CD4-positive, alpha-beta T cell treated with Interleukin-4 for 4 hours (primary cell): Measurements from ENCODE around the gene VEPH1.
"Not testable (repeated sequence)": the region's sequence is repeated elsewhere in the genome, so short reads cannot be mapped to it uniquely, and the experiment has no call there.

ENCODE experiments used
- DNase-seq: peaks from one replicate; pipeline ENCODE4 v3.0.0-alpha.2; 2020

The VEPH1 gene

DNA sequence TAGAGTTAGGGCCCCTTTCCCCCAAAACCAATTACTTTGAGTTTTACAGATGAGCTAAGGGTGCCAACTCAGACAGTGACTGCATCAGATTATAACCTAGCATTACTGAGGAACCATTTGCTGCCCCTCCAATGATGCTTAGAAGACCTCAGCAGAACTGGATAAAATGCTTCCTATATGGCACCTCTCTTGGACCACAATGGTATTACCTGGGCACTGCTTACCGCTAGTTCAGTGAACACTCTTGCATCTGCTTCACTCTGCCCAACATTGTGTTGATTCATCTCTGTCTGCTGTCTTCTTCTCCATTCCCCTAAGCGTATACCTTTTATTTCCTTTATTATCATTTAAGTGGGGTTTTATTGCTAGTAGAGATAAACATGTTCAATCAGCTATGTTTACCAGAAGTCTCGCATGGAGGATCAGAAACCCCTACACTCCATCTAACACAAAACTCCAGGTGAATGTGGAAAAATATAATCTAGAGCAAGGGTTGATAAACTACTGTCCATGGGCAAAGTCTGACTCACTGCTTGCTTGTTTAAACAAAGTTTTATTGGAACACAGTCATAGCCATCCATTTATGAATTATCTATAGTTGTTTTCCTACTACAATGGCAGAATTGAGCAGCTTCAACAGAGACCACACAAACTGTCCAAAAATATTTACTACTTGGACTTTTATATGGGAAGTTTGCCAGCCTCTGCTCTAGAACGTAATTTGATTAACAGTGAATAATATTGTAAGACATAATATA is 166.8 kb downstream of the VEPH1 start:
- no peak for DNase-seq

DNA sequence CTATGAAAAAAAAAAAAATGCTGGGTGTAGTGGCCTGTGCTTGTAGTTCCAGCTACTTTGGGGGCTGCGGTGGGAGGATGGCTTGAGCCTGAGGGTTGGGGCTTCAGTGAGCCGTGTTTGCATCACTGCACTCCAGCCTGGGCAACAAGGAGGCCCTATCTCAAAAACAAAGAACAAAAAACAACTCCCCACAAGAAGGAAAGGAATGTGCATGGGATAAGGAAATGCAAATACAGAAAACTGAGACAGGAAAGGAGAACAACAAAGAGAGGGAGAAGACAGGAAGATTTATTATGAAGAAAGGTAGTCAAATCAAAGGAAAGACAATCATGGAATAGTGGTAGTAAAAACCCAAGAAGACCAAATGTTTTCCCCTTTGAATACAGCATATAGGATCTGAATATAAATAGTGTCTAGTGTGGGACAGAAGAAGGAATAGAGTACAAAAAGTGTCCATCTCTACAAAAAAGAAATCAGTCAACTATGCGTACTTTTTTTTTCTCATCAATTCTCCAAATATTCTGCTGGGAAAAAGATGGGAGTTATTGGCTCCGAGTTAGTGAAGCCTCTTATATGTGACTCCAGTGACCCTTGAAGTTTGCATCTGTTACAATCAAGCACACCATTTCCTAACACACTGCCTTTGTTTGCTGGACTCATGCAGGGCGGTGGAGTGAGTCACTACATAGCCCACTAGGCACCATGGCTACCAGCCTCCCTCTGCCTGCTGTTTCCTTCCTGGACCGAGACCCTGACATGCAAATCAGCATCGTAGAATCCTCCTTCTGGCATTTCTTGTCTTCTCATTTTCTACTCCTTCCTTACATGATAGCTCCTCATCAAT is 167.8 kb downstream of the VEPH1 start:
- no peak for DNase-seq

DNA sequence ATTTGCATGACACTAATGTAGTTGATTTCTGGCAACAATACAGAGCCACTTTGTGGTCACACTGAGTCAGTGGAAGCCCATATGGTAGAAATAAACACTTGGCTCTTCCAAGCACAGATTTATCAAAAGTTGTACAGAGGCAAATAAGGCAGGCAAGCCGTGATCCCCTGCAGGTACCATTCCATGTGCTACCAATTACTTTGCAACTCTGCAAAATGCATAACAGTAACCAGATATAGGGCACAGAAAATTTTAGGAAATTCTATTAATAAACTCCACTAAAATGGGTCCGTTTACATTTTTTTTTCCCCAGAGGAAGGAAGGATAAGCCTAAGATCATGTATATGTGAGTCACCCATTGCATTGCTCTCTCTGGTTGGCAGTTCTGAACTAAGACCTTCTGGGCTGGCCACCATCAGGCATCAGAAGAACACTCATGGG is 169.6 kb downstream of the VEPH1 start:
- DNase-seq = no peak

DNA sequence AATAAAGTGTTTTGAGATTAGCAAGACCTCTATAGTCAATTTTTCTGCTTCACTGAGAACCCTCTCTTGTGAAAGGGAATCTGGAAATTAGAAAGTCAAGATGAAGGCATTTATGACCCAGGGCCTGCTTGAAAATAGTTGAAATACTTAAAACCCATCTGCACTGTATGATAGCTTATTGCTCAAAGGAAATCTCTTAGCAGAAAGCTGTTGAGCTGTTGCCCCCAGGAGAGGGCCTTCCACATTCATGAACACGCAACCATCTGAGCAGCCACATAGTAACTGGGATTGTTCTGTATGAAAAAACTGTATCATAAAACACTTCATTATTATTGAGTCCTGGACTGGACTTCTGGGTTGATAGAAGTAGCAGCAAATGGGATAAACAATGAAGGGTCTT is 173.0 kb downstream of the VEPH1 start:
- no peak for DNase-seq

- no peak for DNase-seq
Measured at GRCh38 chr3:157329551-157329950, 173.7 kb downstream of the VEPH1 start.

DNA sequence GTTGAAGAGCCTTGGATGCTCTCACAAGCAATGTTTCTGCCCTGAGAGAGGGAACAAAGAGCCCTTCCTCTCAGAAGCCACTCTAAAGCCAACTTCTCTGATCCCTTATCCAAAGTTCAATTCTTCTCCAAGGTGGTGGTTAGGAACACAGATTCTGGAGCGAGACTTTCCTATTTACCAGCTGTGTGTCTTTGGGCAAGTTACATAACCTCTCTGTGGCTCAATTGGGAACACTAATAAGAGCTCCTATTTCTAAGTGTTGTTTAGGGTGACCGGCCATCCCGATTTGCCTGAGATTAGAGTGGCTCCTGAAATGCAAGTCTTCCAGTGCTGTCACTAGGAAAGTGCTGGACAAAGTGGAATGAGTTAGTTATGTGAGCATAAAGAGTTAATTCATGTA is 175.4 kb downstream of the VEPH1 start:
- DNase-seq = no peak

DNA sequence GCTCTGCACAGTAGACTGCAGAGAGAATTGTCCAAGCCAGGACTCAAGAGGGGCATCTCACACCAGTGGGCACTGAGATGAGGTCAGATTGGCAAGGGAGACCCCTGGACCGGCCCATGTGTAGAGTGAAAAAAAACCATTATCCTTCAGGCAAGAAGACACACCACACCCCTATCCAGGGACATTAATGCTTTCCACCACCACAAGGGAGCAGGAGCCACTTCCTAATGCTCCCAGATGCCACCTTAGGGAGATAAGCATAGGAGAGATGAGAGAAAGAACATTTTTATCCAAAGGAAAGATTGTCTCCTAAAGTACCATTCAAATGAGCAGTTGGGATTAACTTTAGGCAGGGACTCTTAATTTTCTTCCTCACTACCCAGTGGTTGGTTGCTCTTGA is 176.2 kb downstream of the VEPH1 start:
- DNase-seq = no peak

DNA sequence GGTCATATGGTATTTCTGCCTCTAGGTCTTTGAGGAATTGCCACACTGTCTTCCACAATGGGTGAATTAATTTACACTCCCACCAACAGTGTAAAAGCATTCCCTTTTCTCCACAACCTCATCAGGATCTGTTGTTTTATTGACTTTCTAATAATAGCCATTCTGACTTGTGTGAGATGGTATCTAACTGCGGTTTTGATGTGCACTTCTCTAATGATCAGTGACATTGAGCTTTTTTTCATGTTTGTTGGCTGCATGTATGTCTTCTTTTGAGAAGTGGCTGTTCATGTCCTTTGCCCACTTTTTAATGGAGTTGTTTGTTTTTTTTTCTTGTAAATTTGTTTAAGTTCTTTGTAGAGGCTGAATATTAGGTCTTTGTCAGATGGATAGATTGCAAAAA is 178.3 kb downstream of the VEPH1 start:
- DNase-seq = not testable (repeated sequence)

GRCh38 chr3:157323360-157323759 is 179.9 kb downstream of the VEPH1 start:
- no peak for DNase-seq

GRCh38 chr3:157319672-157320071 is 183.5 kb downstream of the VEPH1 start:
- DNase-seq = no peak

- no peak for DNase-seq
Measured at GRCh38 chr3:157318639-157319288, 184.5 kb downstream of the VEPH1 start.

DNA sequence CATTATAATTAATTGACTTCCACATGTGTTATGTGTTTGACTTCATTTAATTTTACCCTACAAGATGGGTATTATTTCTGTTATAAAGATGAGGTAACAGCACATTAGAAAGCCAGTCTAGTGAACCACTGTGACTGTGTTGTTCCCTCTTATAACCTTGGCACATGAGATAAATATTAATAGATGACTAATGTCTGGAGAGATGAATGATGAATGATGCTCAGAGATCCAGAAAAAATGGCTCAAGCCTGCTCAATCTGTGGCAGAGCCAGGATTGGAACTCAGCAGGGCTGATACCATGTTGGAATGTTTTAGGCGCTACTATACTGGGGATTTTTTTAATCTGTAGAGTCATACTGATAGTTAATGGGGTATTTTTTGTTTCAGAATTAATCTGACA is 185.3 kb downstream of the VEPH1 start:
- DNase-seq = no peak

DNA sequence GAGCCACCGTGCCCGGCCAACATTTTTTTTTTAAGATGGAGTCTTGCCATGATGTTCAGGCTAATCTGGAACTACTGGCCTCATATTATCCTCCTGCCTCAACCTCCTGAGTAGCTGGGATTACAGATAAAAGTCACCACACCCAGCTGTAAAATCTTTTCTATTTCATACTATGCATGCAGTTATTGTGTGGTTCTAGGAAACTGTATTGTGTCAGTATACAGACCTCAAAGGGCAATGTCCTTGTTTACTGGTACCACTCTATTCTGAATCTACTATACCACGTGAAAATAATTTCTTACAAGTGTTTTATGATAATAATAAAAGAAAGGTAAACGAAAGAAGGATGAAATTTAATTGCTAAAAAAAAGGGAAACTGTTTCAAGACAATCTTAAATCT is 190.0 kb downstream of the VEPH1 start:
- DNase-seq = no peak

DNA sequence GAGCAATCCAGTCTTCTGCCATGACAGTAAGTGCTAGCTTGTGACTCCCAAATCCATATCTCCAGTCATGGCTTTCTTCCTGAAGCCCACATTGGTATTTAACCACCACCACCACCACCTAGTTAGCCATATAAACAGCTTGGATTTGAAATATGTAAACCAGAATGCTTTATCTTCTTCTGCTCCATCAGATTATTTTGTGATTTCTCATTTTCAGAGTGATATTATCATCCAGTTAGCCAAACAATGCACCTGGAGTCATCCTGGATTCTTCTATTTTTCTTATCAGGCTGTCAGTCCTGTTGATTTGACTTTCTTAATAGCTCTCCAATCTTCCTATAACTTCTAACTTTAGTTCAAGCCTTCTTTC is 190.9 kb downstream of the VEPH1 start:
- DNase-seq = no peak

- DNase-seq = no peak
Measured at GRCh38 chr3:157311633-157312375, 191.4 kb downstream of the VEPH1 start.

DNA sequence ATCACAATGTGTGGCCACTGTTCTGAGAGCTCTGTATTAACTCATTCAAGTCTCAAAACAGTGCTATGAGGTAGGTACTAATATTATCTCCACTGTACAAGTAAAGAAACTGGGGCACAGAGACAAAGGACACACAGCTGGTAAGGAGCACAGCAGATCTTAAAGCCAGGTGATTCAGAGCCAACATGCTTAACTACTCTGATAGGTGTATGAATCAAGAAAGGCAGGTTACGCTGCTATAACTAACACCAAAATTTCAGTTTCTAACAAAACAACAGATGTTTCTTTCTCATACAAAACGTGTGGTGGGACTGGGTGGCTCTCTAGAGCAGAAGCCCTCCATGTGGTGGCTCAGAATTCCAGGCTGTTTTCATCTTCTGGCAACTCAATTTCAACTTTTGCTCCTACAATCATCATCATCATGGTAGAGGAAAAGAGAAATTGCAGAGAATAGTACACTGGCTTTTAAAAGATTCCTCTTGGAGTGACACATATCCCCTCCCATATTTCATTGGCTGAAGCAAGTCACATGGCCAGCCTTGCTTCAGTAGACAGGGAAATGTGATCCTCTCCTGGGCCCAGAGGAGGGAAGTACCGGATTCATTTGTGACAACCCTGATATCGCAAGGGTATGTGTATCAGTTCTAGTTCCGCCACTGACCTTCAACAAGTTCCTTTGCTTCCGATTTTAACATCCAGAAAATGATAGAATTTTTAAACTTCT is 192.7 kb downstream of the VEPH1 start:
- no peak for DNase-seq

- DNase-seq = no peak
Measured at GRCh38 chr3:157306502-157306901, 196.7 kb downstream of the VEPH1 start.

- DNase-seq = no peak
Measured at GRCh38 chr3:157305392-157305791, 197.8 kb downstream of the VEPH1 start.

- no peak for DNase-seq
Measured at GRCh38 chr3:157301755-157302154, 201.5 kb downstream of the VEPH1 start.

GRCh38 chr3:157300981-157301663 is 202.1 kb downstream of the VEPH1 start:
- no peak for DNase-seq

DNA sequence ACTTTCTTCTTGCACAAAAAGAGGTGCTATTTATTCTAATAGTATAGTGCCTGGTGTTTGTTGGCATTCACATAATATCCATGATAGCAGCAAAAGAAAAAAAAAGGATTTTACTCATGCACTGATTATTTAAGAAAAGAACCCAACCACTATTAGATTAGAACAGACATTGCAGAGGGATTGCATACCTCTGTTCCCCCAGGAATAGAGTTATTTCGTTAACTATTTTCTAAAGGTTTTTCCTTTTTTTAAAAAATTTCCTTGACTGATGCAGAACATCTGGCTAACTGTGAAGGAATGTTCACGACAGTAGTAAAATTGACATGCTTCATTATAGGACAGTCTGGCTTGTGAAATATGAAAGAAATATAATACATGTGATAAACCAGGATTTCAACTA is 203.1 kb downstream of the VEPH1 start:
- DNase-seq = no peak
